Naive thymus-derived CD8-positive, alpha-beta T cell (primary cell): ENCODE measurements around the gene CPZ. TPM values are rescaled to one million over a fixed set of nuclear protein-coding genes. Genes with fewer than 3 reads are reported as not detected.

Experiments
- ATAC-seq, 2 donors: fragments of 150-1000 bp; cut with Tn5 transposase in 1 of 2; sonication (Bioruptor Pico), chemical (Tn5 transposase) in 1 of 2; 1 replicate in 1 of 2; 2 replicates in 1 of 2; pipeline ENCODE4 v1.10.0; 2021; ENCODE audit warnings: mild to moderate bottlenecking in 2 of 2, moderate library complexity in 2 of 2
- POLR2A ChIA-PET: fragments of 350-600 bp; sonication (Branson Sonifier 250); formaldehyde crosslinking; loops from one replicate; lab custom pipeline; 2021; ENCODE audit warnings: antibody characterized with exemption; lab: Charles Lee
- DNase-seq, 10 donors: peaks; one replicate each; pipeline versions ENCODE4 v3.0.0 to v3.0.0-alpha.2; 2020 to 2022
- H3K27ac Mint-ChIP-seq, 10 donors: one replicate each; pipeline ENCODE4 v1.8.0; 2020 to 2022; ENCODE audit warnings: mild to moderate bottlenecking in 10 of 10, mixed read lengths in 10 of 10, moderate library complexity in 4 of 10, inconsistent platforms in 1 of 10
- H3K27me3 Mint-ChIP-seq, 5 donors: one replicate each; pipeline ENCODE4 v1.8.0; 2021 to 2022; ENCODE audit warnings: mixed read lengths in 5 of 5
- H3K36me3 Mint-ChIP-seq, 3 donors: one replicate each; pipeline ENCODE4 v1.8.0; 2020 to 2022; ENCODE audit warnings: mixed read lengths in 3 of 3, mild to moderate bottlenecking in 2 of 3, inconsistent platforms in 1 of 3
- H3K4me1 Mint-ChIP-seq, 4 donors: one replicate each; pipeline ENCODE4 v1.8.0; 2021 to 2022; ENCODE audit warnings: mixed read lengths in 4 of 4
- H3K4me3 Mint-ChIP-seq, 10 donors: one replicate each; pipeline ENCODE4 v1.8.0; 2020 to 2022; ENCODE audit warnings: mild to moderate bottlenecking in 10 of 10, mixed read lengths in 10 of 10, moderate library complexity in 6 of 10, inconsistent platforms in 1 of 10
- H3K9me3 Mint-ChIP-seq, 9 donors: one replicate each; pipeline ENCODE4 v1.8.0; 2020 to 2022; ENCODE audit warnings: mixed read lengths in 9 of 9, mild to moderate bottlenecking in 3 of 9, inconsistent platforms in 1 of 9, moderate library complexity in 1 of 9
- polyA plus RNA-seq, 3 donors: library from polyadenylated mRNA; unstranded; fragments of 300-500 nt; fragmentation: Illumina TruSeq; gene quantifications; one replicate each; pipeline ENCODE4 v1.2.3, GENCODE V29; 2021
- total RNA-seq, 8 experiments: library from RNA in 2 of 8; stranded (reverse) in 2 of 8; gene quantifications; one replicate each; pipeline ENCODE4 v1.2.3 and lab custom pipeline; 2021 to 2026

CPZ gene
- total and polyA plus RNA-seq, 5 experiments from 2014 or later = not detected

- H3K4me1 Mint-ChIP-seq = peaks cover 0 to 2% (median 0%) of the 10 kb centered on the region in 4 donors
- POLR2A ChIA-PET = no interaction called here
- H3K27ac Mint-ChIP-seq = no peak overlapping the region
- peak in 1 of 10 donors; percentile 50 for DNase-seq
- peaks cover 0 to 2% (median 0%) of the 10 kb centered on the region in 9 donors for H3K9me3 Mint-ChIP-seq
- ATAC-seq = no peak
- H3K27me3 Mint-ChIP-seq = peaks cover 6 to 71% (median 29%) of the 10 kb centered on the region in 5 donors
- H3K36me3 Mint-ChIP-seq = no peaks in the 10 kb centered on the region
- no peak overlapping the region for H3K4me3 Mint-ChIP-seq
Observed at GRCh38 chr4:8586671-8587468, 5.7 kb upstream of the CPZ start.

GRCh38 chr4:8587469-8588195 lies 4.9 kb upstream of the CPZ start:
- no peaks in the 10 kb centered on the region for H3K9me3 Mint-ChIP-seq
- no peak overlapping the region for H3K4me3 Mint-ChIP-seq
- H3K4me1 Mint-ChIP-seq = peaks cover 0 to 2% (median 0%) of the 10 kb centered on the region in 4 donors
- H3K27me3 Mint-ChIP-seq = peaks cover 6 to 64% (median 26%) of the 10 kb centered on the region in 5 donors
- ATAC-seq (no peak), DNase-seq (peak in 1 of 10 donors; percentile 31)
- no peaks in the 10 kb centered on the region for H3K36me3 Mint-ChIP-seq
- POLR2A ChIA-PET = no interaction called here
- no peak overlapping the region for H3K27ac Mint-ChIP-seq

DNA sequence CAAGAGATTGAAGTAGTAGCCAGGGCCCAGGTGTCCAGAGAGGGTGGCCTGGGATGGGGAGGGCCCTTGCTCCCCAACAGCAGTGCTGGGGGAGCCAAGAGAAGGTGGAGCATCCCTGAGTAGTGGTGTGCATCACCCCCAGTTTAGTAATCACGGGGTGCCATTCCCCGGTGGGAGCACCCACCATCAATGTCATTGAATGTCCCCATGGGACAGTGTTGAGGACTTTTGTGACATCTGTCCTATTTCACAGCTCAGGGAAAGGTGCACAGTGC lies 4.4 kb upstream of the CPZ start:
- DNase-seq = peak in 1 of 10 donors; percentile 58
- H3K36me3 Mint-ChIP-seq = no peaks in the 10 kb centered on the region
- H3K9me3 Mint-ChIP-seq = no peaks in the 10 kb centered on the region
- POLR2A ChIA-PET = no interaction called here
- no peak for ATAC-seq
- peaks cover 0 to 2% (median 0%) of the 10 kb centered on the region in 4 donors for H3K4me1 Mint-ChIP-seq
- no peak overlapping the region for H3K4me3 Mint-ChIP-seq
- H3K27me3 Mint-ChIP-seq = peaks cover 6 to 64% (median 29%) of the 10 kb centered on the region in 5 donors
- no peak overlapping the region for H3K27ac Mint-ChIP-seq

DNA sequence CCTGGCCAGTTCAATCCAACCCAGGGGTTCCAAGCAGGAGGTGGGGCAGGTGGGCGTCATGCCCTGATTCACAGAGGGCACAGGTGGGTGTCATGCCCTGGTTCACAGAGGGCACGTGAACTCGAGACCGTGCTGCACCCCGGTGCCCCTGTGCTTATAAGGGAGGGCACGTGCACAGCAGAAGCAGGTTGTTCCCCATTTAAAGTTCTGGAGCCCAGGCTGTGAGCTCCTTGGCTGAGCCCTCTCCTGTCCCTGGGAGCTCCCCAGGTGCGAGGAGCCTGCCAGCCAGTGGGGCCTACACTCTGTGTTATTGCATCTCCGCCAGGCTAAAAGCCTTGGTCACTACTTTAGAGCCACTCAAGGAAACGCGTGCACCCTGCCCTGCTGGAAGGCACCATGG lies 3.2 kb upstream of the CPZ start:
- no peak overlapping the region for H3K4me3 Mint-ChIP-seq
- H3K4me1 Mint-ChIP-seq = peaks cover 0 to 3% (median 2%) of the 10 kb centered on the region in 4 donors
- POLR2A ChIA-PET = no interaction called here
- H3K9me3 Mint-ChIP-seq = no peaks in the 10 kb centered on the region
- DNase-seq = peak in 1 of 10 donors; percentile 21
- H3K27ac Mint-ChIP-seq = no peak overlapping the region
- H3K27me3 Mint-ChIP-seq = peaks cover 4 to 72% (median 38%) of the 10 kb centered on the region in 5 donors
- ATAC-seq = no peak
- H3K36me3 Mint-ChIP-seq = no peaks in the 10 kb centered on the region

DNA sequence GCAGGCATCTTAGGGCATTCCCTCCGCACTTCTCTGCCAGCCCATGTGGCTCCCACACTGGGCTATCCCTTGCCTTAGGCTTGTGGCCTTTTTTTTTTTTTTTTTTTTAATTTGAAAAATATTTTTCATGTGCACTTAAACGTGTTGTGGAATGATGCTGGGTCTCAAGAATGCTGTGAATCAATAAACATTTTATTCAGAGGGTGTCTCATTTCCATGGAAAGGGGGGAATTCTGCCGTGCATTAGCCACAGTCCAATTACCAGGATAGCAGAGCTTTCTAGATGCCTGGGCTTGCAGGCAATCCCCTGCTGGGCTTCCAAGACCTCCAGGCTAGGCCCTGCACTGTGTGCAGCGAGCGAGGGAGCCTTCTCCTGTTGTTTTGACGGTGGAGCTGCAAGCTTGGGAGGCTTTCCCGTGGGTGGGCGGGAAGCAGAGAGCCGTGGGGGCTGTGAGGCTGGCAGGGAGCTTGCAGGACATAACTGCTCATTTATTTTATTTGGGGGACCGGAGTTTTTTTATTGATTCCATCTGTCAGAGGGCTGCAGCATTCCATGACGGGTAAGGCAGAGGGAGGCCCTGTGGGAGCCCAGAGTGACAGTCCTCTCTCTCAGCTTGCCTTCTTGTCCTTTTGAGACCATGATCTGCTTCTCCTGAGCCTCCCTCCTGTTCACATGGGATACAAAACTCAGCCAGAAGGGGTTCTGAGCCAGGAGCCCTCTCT lies 2.6 kb upstream of the CPZ start:
- no peak for ATAC-seq
- peaks cover 0 to 3% (median 2%) of the 10 kb centered on the region in 4 donors for H3K4me1 Mint-ChIP-seq
- peaks cover 3 to 72% (median 39%) of the 10 kb centered on the region in 5 donors for H3K27me3 Mint-ChIP-seq
- POLR2A ChIA-PET = no interaction called here
- H3K27ac Mint-ChIP-seq = no peak overlapping the region
- no peaks in the 10 kb centered on the region for H3K9me3 Mint-ChIP-seq
- no peak overlapping the region for H3K4me3 Mint-ChIP-seq
- no peaks in the 10 kb centered on the region for H3K36me3 Mint-ChIP-seq
- DNase-seq = peak in 1 of 10 donors; percentile 4

DNA sequence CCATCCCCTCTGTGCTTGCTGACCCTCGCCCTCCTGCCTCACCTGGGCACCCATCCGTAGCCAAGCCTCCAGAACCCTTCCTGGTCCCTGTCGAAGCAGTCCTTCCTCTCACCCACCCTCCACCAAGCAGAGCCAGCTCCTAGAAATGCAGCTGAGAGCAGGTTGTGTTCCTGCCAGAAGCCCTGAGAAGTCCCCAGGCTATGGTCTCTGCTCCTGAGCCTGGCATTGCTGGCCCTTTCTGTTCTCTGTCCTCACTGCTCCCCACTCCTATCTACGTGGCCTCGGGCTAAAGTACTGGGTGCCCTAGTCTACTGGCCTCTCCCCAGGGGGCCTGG lies 2.1 kb upstream of the CPZ start:
- Mint-ChIP-seq H3K9me3 (no peaks in the 10 kb centered on the region), H3K27me3 (peaks cover 3 to 74% (median 38%) of the 10 kb centered on the region in 5 donors), H3K36me3 (no peaks in the 10 kb centered on the region), H3K4me1 (peaks cover 0 to 3% (median 2%) of the 10 kb centered on the region in 4 donors), H3K27ac (no peak overlapping the region), H3K4me3 (no peak overlapping the region)
- POLR2A ChIA-PET = no interaction called here
- ATAC-seq = no peak
- no peak for DNase-seq

DNA sequence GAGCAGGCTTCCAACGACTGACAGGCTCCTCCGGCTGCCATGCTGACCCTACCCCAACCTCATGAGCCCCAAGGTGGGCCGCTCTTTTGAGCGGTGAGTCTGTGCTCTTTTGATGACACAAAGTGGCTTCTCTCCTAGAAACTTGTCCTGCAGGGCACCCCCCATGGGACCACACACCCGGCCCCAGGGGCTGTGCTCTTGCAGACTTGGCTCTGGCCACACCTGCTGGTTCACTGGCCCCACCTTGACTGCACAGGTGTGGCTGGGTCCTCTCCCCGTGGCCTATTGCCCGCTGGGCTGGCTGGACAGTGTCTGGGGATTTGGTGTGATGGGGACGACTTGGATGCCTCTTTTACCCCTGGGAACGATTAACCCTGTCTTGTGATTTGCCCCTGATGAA lies 1.5 kb upstream of the CPZ start:
- ATAC-seq (no peak), DNase-seq (no peak)

GRCh38 chr4:8591626-8592365 lies 769 bp upstream of the CPZ start:
- Mint-ChIP-seq H3K27me3 (peaks cover 3 to 66% (median 32%) of the 10 kb centered on the region in 5 donors), H3K9me3 (no peaks in the 10 kb centered on the region), H3K4me3 (no peak overlapping the region), H3K4me1 (peaks cover 0 to 3% (median under 1%) of the 10 kb centered on the region in 4 donors), H3K36me3 (no peaks in the 10 kb centered on the region), H3K27ac (no peak overlapping the region)
- POLR2A ChIA-PET = no interaction called here
- no peak for ATAC-seq
- DNase-seq = no peak

More for the DNA sequence above, 1.5 kb upstream of the CPZ start:
- Mint-ChIP-seq H3K27me3 (peaks cover 3 to 68% (median 35%) of the 10 kb centered on the region in 5 donors), H3K4me3 (no peak overlapping the region), H3K36me3 (no peaks in the 10 kb centered on the region), H3K27ac (no peak overlapping the region), H3K4me1 (peaks cover 0 to 3% (median 2%) of the 10 kb centered on the region in 4 donors), H3K9me3 (no peaks in the 10 kb centered on the region)
- POLR2A ChIA-PET = no interaction called here

- Mint-ChIP-seq H3K27me3 (peaks cover 3 to 64% (median 34%) of the 10 kb centered on the region in 5 donors), H3K4me1 (peaks cover 0 to 3% (median under 1%) of the 10 kb centered on the region in 4 donors), H3K36me3 (no peaks in the 10 kb centered on the region), H3K27ac (no peak overlapping the region), H3K4me3 (no peak overlapping the region), H3K9me3 (no peaks in the 10 kb centered on the region)
- ATAC-seq (no peak), DNase-seq (no peak)
- POLR2A ChIA-PET = no interaction called here
Observed at GRCh38 chr4:8593264-8594096, 915 bp downstream of the CPZ start.

DNA sequence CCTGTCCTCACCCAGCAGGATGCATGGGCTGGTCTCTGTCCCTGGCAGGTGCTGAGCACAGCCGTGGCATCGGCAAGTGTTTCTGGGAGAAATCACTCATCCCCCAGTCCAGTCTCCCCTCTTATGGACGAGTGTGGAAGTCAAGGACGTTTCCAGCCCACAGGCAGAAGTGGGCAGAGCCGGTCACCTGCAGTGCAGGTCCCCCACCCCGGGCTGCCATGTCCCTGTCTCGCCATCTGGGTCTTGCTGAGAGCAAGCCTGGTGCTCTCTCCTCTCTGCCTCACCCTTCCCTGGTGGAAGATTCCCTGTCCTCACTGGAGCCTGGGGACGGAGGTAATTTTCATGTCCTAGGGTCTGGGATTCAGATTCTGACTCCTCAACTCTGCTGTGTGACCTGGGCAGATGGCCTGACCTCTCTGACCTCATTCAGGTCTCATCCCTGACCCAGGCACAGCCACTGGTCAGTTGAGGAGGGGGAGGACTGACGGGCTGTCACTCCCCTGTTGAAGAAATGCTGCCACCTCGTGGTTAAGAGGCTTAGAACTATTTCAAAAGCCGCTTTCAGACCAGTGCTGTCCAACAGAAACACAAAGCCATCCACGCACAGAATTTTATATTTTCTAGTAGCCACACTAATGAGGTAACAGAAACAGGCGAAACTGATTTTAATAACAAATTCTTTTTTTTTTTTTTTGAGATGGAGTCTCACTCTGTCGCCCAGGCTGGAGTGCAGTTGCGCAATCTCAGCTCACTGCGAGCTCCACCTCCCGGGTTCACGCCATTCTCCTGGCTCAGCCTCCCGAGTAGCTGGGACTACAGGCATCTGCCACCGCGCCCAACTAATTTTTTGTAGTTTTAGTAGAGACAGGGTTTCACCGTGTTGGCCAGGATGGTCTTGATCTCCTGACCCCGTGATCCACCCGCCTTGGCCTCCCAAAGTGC lies 1.8 kb downstream of the CPZ start:
- Mint-ChIP-seq H3K9me3 (no peaks in the 10 kb centered on the region), H3K4me1 (peaks cover 0 to 3% (median under 1%) of the 10 kb centered on the region in 4 donors), H3K36me3 (no peaks in the 10 kb centered on the region), H3K27me3 (peaks cover 2 to 63% (median 34%) of the 10 kb centered on the region in 5 donors), H3K4me3 (no peak overlapping the region), H3K27ac (no peak overlapping the region)
- POLR2A ChIA-PET = no interaction called here
- ATAC-seq (no peak), DNase-seq (no peak)
